Body of pancreas (tissue), 4 donors: ENCODE measurements around the gene MAPT. TPM values are rescaled to one million over a fixed set of nuclear protein-coding genes. Genes with fewer than 3 reads are reported as not detected.

Source experiments
- ATAC-seq: fragments of 150-250 bp; one replicate; pipeline ENCODE4 v1.9.1; 2016
- DNase-seq, 4 donors: peaks; one replicate each; pipeline ENCODE4 v3.0.0-alpha.2; 2019
- H3K27ac ChIP-seq, 4 donors: fragments of 200-600 bp; sonication (generic); 1 replicate in 3 of 4; 2 replicates in 1 of 4; pipeline versions ENCODE4 v1.5.1 to v1.6.1; 2016 to 2019; ENCODE audit warnings: mild to moderate bottlenecking in 1 of 4, mixed read lengths in 1 of 4, moderate library complexity in 1 of 4
- H3K27me3 ChIP-seq, 2 donors: fragments of 200-600 bp; sonication (generic); one replicate each; pipeline ENCODE4 v1.6.0; 2016; ENCODE audit warnings: mild to moderate bottlenecking in 1 of 2
- H3K36me3 ChIP-seq, 2 donors: fragments of 200-600 bp; sonication (generic); replicated peaks in 1 of 2; 2 replicates each; pipeline ENCODE4 v1.5.1; 2016; ENCODE audit warnings: low read depth in 2 of 2; ENCODE audit not compliant: insufficient read depth in 1 of 2
- H3K4me1 ChIP-seq: fragments of 200-600 bp; sonication (generic); one replicate; pipeline ENCODE4 v1.6.0; 2016
- H3K4me3 ChIP-seq, 2 donors: fragments of 200-600 bp; sonication (generic); 1 replicate in 1 of 2; 2 replicates in 1 of 2; pipeline ENCODE4 v1.5.1; 2016 to 2019
- H3K9me3 ChIP-seq, 3 donors: fragments of 200-600 bp; sonication (generic); 1 replicate in 2 of 3; 2 replicates in 1 of 3; pipeline ENCODE4 v1.5.1; 2016
- POLR2A ChIP-seq, 3 donors: fragments of 450-650 bp; IDR thresholded peaks; one replicate each; pipeline ENCODE4 v1.6.1; 2016; ENCODE audit warnings: antibody characterized with exemption in 3 of 3, mild to moderate bottlenecking in 2 of 3
- whole genome bisulfite sequencing, 2 donors: methylation state at CpG; one replicate each; pipeline ENCODE4 v1.1.5; 2017; 5-methylcytosine and 5-hydroxymethylcytosine counted together
- intact Hi-C: fragments of 100-400 bp; cut with DNase I; formaldehyde crosslinking; loops from one replicate; pipeline ENCODE4 v1.15.1; 2023
- total RNA-seq, 2 donors: library from RNA; depleted of rRNA; stranded (reverse); fragments of >200 nt; gene quantifications; one replicate each; pipeline ENCODE4 v1.1.0, GENCODE V29; 2016
- TF ChIP-seq, protein P1 (sequence below), 7 experiments: fragments of 450-650 bp in 4 of 7; fragments of 200-600 bp in 3 of 7; sonication (generic) in 3 of 7; IDR thresholded peaks; one replicate each; pipeline ENCODE4 v1.5.1; 2016 to 2019; ENCODE audit warnings: antibody characterized with exemption in 7 of 7

The MAPT gene
- total RNA-seq, 2 donors from 2014 or later = 1.6 to 2.3 TPM

DNA sequence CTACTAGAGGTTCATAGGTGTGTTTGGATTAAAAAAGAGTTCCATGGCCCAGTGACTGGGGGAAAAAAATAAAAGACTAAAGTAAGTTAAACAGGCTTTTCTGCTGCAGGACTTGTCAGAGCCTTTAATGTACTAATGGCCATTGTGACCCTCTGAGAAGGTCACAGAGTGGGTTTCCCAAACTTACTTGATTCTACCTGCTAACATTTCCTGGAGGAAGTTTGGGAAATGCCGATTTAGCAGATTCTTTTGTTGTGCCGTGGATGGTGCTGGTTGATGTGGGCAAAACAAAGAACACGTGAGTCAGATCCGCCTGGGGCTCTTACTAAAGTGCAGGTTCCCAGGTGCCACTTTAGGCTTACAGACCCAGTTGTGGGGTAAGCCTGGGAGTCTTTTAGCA is 91.1 kb downstream of the MAPT start:
- Histone ChIP-seq H3K36me3 (no peaks in the 10 kb centered on the region), H3K27me3 (no peaks in the 10 kb centered on the region), H3K4me1 (no peaks in the 10 kb centered on the region), H3K4me3 (no peak overlapping the region), H3K27ac (no peak overlapping the region), H3K9me3 (no peaks in the 10 kb centered on the region)
- 79 to 85% methylated on average over 4 of the region's 4 CpGs for WGBS, 2 donors
- no peak for ATAC-seq
- no peak for DNase-seq
- TF ChIP-seq POLR2A (IDR thresholded peaks at IDR 0.05) = no peak
- TF ChIP-seq, protein P1, sequence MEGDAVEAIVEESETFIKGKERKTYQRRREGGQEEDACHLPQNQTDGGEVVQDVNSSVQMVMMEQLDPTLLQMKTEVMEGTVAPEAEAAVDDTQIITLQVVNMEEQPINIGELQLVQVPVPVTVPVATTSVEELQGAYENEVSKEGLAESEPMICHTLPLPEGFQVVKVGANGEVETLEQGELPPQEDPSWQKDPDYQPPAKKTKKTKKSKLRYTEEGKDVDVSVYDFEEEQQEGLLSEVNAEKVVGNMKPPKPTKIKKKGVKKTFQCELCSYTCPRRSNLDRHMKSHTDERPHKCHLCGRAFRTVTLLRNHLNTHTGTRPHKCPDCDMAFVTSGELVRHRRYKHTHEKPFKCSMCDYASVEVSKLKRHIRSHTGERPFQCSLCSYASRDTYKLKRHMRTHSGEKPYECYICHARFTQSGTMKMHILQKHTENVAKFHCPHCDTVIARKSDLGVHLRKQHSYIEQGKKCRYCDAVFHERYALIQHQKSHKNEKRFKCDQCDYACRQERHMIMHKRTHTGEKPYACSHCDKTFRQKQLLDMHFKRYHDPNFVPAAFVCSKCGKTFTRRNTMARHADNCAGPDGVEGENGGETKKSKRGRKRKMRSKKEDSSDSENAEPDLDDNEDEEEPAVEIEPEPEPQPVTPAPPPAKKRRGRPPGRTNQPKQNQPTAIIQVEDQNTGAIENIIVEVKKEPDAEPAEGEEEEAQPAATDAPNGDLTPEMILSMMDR (IDR thresholded peaks at IDR 0.05) = no peak
- intact Hi-C loops = no loop called here

DNA sequence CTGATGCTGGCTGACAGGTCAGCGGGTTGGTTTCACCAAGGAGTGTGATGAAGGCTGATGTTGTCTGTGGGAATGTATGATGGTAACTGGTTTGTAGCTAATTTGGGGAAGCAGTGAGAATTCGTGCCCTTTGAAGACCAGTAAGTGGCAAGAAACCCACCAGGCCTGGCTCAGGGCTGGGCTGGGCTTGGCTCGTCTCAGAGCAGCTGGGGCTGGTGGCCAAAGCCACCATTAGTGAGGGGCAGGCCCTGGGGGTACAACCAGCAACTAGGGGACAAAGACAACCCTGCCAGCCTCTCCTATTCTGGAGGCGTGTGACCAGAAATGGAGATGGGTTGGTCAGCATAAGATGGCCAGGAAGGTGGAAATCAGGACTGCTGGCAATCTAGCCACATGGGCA is 91.7 kb downstream of the MAPT start:
- intact Hi-C loops = no loop called here
- WGBS, 2 donors = 78 to 86% methylated on average over 3 to 4 of the region's 4 CpGs
- no peak for DNase-seq
- no peak for ATAC-seq
- H3K4me1 ChIP-seq = no peaks in the 10 kb centered on the region
- H3K27me3 ChIP-seq = no peaks in the 10 kb centered on the region
- TF ChIP-seq POLR2A (IDR thresholded peaks at IDR 0.05) = no peak
- TF ChIP-seq, protein P1 (IDR thresholded peaks at IDR 0.05) = no peak
- no peaks in the 10 kb centered on the region for H3K36me3 ChIP-seq
- H3K4me3 ChIP-seq = no peak overlapping the region
- no peak overlapping the region for H3K27ac ChIP-seq
- no peaks in the 10 kb centered on the region for H3K9me3 ChIP-seq

DNA sequence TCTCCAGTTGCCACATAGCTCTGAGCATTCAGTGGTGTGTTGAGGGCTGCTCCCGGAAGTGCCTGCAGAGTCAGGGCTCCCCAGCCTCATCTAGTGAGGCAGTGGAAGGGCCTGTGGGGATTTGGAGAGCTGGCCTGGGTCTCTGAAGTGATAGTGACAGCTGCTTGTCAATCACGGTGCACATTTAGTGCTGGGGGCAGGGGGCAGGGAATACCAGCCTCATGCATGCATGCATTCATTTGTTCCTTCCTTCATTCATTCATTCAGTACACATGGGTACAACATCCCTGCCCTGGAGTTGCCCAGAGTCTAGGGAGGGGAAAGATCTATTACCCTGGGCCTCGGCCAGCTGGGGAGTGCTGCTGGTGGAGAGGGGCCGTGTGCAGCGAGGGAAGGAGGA is 93.4 kb downstream of the MAPT start:
- no peaks in the 10 kb centered on the region for H3K9me3 ChIP-seq
- TF ChIP-seq, protein P1 (IDR thresholded peaks at IDR 0.05) = no peak
- TF ChIP-seq POLR2A (IDR thresholded peaks at IDR 0.05) = no peak
- ATAC-seq (no peak), DNase-seq (no peak)
- H3K4me1 ChIP-seq = no peaks in the 10 kb centered on the region
- no peak overlapping the region for H3K27ac ChIP-seq
- H3K36me3 ChIP-seq = no peaks in the 10 kb centered on the region
- 82 to 88% methylated on average over 5 of the region's 5 CpGs for WGBS, 2 donors
- H3K4me3 ChIP-seq = no peak overlapping the region
- no peaks in the 10 kb centered on the region for H3K27me3 ChIP-seq
- intact Hi-C loops = no loop called here

DNA sequence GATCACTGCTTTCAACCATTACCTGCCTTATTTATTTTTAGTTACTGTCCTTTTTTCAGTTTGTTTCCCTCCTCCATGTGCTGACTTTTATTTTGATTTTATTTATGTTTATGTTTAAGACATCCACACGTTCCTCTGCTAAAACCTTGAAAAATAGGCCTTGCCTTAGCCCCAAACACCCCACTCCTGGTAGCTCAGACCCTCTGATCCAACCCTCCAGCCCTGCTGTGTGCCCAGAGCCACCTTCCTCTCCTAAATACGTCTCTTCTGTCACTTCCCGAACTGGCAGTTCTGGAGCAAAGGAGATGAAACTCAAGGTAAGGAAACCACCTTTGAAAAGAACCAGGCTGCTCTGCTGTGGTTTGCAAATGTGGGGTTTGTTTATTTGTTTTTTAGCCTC is 95.4 kb downstream of the MAPT start:
- Histone ChIP-seq H3K4me1 (no peaks in the 10 kb centered on the region), H3K36me3 (no peaks in the 10 kb centered on the region), H3K4me3 (no peak overlapping the region), H3K9me3 (no peaks in the 10 kb centered on the region), H3K27ac (no peak overlapping the region), H3K27me3 (no peaks in the 10 kb centered on the region)
- TF ChIP-seq POLR2A (IDR thresholded peaks at IDR 0.05) = no peak
- WGBS, 2 donors = 76 to 79% methylated on average over 3 of the region's 3 CpGs
- no peak for ATAC-seq
- intact Hi-C loops = no loop called here
- DNase-seq = no peak

DNA sequence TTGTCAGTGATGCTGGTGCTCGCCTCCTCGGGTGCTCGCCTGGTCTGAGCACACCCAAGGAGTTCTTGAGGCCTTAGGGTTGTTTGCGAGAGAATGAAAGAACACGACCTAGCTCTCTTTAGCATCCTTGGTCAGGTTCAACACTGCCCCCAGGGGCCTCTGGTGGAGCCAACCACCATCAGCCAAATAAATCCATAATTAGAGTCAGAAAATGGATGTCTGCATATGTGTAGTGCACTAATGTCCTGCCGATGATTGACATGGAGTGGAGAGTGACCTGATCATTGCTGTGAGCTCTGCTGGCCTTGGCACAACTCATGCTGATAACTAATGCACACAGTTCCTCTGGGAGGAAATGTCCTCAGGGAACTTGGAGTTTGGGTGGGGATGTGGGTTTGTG is 96.5 kb downstream of the MAPT start:
- TF ChIP-seq, protein P1 (IDR thresholded peaks at IDR 0.05) = no peak
- no peak for TF ChIP-seq POLR2A (IDR thresholded peaks at IDR 0.05)
- ATAC-seq = no peak
- intact Hi-C loops = no loop called here
- H3K4me1 ChIP-seq = no peaks in the 10 kb centered on the region
- H3K4me3 ChIP-seq = no peak overlapping the region
- H3K9me3 ChIP-seq = no peaks in the 10 kb centered on the region
- 68 to 91% methylated on average over 4 to 6 of the region's 6 CpGs for WGBS, 2 donors
- no peaks in the 10 kb centered on the region for H3K36me3 ChIP-seq
- no peak overlapping the region for H3K27ac ChIP-seq
- no peak for DNase-seq
- no peaks in the 10 kb centered on the region for H3K27me3 ChIP-seq
